HEK293 (cell line): ENCODE results near the gene KANSL3.
A peak's percentile ranks its signal among the peaks of the same experiment; 100 is the strongest.

ENCODE experiments used
- CTCF ChIA-PET: fragments of 350-600 bp; formaldehyde crosslinking; extraction: SDS; loops from one replicate; lab custom pipeline; 2021; ENCODE audit warnings: antibody characterized with exemption; lab: Yijun Ruan, JAX
- POLR2A ChIA-PET: fragments of 300-600 bp; formaldehyde crosslinking; extraction: SDS; loops from one replicate; lab custom pipeline; 2020; ENCODE audit warnings: antibody characterized with exemption, inconsistent platforms; lab: Yijun Ruan, JAX
- H3K27ac ChIP-seq: fragments of 200-500 bp; sonication (Bioruptor generic); 2 replicates; pipeline ENCODE4 v1.5.1; 2014; ENCODE audit warnings: low read depth, low read length, control low read depth, inconsistent platforms; ENCODE audit errors: extremely low read depth
- H3K36me3 ChIP-seq, 2 experiments: fragments of 200-500 bp in 1 of 2; sonication (Bioruptor generic) in 1 of 2; 1 replicate in 1 of 2; 2 replicates in 1 of 2; pipeline ENCODE4 v1.5.1; 2014 to 2017; ENCODE audit warnings: inconsistent platforms in 2 of 2, low read length in 2 of 2; ENCODE audit not compliant: control insufficient read depth in 2 of 2, insufficient read depth in 1 of 2
- H3K4me1 ChIP-seq: fragments of 200-500 bp; sonication (Bioruptor generic); 2 replicates; pipeline ENCODE4 v1.5.1; 2014; ENCODE audit warnings: mild to moderate bottlenecking, low read length, inconsistent platforms; ENCODE audit not compliant: control insufficient read depth, insufficient read depth
- H3K4me3 ChIP-seq: 2 replicates; pipeline ENCODE4 v1.5.1; 2011; ENCODE audit warnings: low read depth, mild to moderate bottlenecking, control low read depth, low read length, moderate library complexity
- H3K9me3 ChIP-seq: fragments of 200-500 bp; sonication (Bioruptor generic); 2 replicates; pipeline ENCODE4 v1.5.1; 2014; ENCODE audit warnings: low read depth, low read length, inconsistent platforms; ENCODE audit not compliant: control insufficient read depth, insufficient read depth
- PRDM10 ChIP-seq: fragments of 450-650 bp; formaldehyde crosslinking; IDR thresholded peaks from 2 replicates; pipeline ENCODE4 v1.5.1; 2016; ENCODE audit warnings: missing biosample characterization, missing genetic modification characterization
- SCRT2 ChIP-seq: fragments of 450-650 bp; formaldehyde crosslinking; IDR thresholded peaks from 2 replicates; pipeline ENCODE4 v1.5.1; 2016; ENCODE audit warnings: missing biosample characterization, missing genetic modification characterization
- ZBTB11 ChIP-seq: fragments of 450-650 bp; formaldehyde crosslinking; conservative IDR thresholded peaks from 2 replicates; pipeline ENCODE4 v1.5.1; 2016; ENCODE audit warnings: low read depth, missing biosample characterization, missing genetic modification characterization
- ZBTB20 ChIP-seq: fragments of 450-650 bp; formaldehyde crosslinking; IDR thresholded peaks from 2 replicates; pipeline ENCODE4 v1.5.1; 2016; ENCODE audit warnings: missing biosample characterization, missing genetic modification characterization
- ZBTB26 ChIP-seq: fragments of 450-650 bp; formaldehyde crosslinking; optimal IDR thresholded peaks from 2 replicates; pipeline ENCODE3; 2016; ENCODE audit warnings: missing biosample characterization, mild to moderate bottlenecking, missing genetic modification characterization
- ZFHX2 ChIP-seq: fragments of 450-650 bp; formaldehyde crosslinking; conservative IDR thresholded peaks from 2 replicates; pipeline ENCODE4 v1.5.1; 2016; ENCODE audit warnings: missing biosample characterization, missing genetic modification characterization
- ZFP3 ChIP-seq: fragments of 450-650 bp; formaldehyde crosslinking; IDR thresholded peaks from 2 replicates; pipeline ENCODE4 v1.5.1; 2016; ENCODE audit warnings: low read depth, missing biosample characterization, missing genetic modification characterization
- ZNF2 ChIP-seq: fragments of 450-650 bp; formaldehyde crosslinking; IDR thresholded peaks from 2 replicates; pipeline ENCODE4 v1.5.1; 2016; ENCODE audit warnings: missing biosample characterization, missing genetic modification characterization
- ZNF433 ChIP-seq: fragments of 450-650 bp; formaldehyde crosslinking; IDR thresholded peaks from 2 replicates; pipeline ENCODE4 v1.5.1; 2016; ENCODE audit warnings: missing biosample characterization, missing genetic modification characterization, low read depth
- ZNF580 ChIP-seq: fragments of 450-650 bp; formaldehyde crosslinking; IDR thresholded peaks from 2 replicates; pipeline ENCODE4 v1.5.1; 2016; ENCODE audit warnings: missing biosample characterization, missing genetic modification characterization
- ZNF626 ChIP-seq: fragments of 450-650 bp; sonication (Bioruptor Pico); formaldehyde crosslinking; IDR thresholded peaks from 2 replicates; pipeline ENCODE4 v1.5.1; 2018; ENCODE audit warnings: missing biosample characterization, missing genetic modification characterization, inconsistent platforms
- ZNF639 ChIP-seq: fragments of 450-650 bp; formaldehyde crosslinking; IDR thresholded peaks from 2 replicates; pipeline ENCODE4 v1.5.1; 2016; ENCODE audit warnings: missing biosample characterization, missing genetic modification characterization
- ZNF645 ChIP-seq: fragments of 450-650 bp; formaldehyde crosslinking; IDR thresholded peaks from 2 replicates; pipeline ENCODE4; 2016; ENCODE audit warnings: missing biosample characterization, missing genetic modification characterization
- ZNF664 ChIP-seq: fragments of 450-650 bp; formaldehyde crosslinking; IDR thresholded peaks from 2 replicates; pipeline ENCODE4 v1.5.1; 2016; ENCODE audit warnings: missing biosample characterization, missing genetic modification characterization

Gene KANSL3

GRCh38 chr2:96648306-96648930 is 10.3 kb upstream of the KANSL3 start (continued):
- TF ChIP-seq ZNF645 (tag by site-specific recombination) (no peak), ZBTB20 (tag by site-specific recombination) (no peak), SCRT2 (tag by site-specific recombination) (no peak), ZNF639 (tag by site-specific recombination) (no peak), ZNF433 (tag by site-specific recombination) (no peak), ZNF580 (tag by site-specific recombination) (no peak)

GRCh38 chr2:96647681-96648080 is 9.6 kb upstream of the KANSL3 start:
- H3K9me3 ChIP-seq, result no peaks in the 10 kb centered on the region
- TF ChIP-seq ZBTB26 (no peak), ZBTB11 (tag by site-specific recombination) (no peak), ZNF664 (tag by site-specific recombination) (no peak), ZNF2 (no peak), ZFHX2 (tag by site-specific recombination) (no peak), SCRT2 (tag by site-specific recombination) (no peak), ZNF626 (tag by site-specific recombination) (no peak)
- TF ChIP-seq, all 188 proteins: peak for 0
- Histone ChIP-seq H3K4me3 (no peak overlapping the region), H3K4me1 (no peaks in the 10 kb centered on the region), H3K36me3 (no peaks in the 10 kb centered on the region), H3K27ac (no peak overlapping the region)
- ChIA-PET POLR2A (no interaction called here), CTCF (interaction anchor here (0.6 kb wide), 1 partner anchor 83 kb away, joined by 4 read pairs; no protein-coding TSS in a partner anchor)

- 0 out of 2 replicates have a peak within 1 kb of the TSS, but pooled peaks have one; percentile 2 for H3K4me3 ChIP-seq
Observed at GRCh38 chr2:96642564-96643360, 4.7 kb upstream of the KANSL3 start, which contains the start of gene FER1L5. TSS of gene FER1L5 (plus strand) at chr2:96642764. CDS start at chr2:96642837, 73 bp downstream.

More at GRCh38 chr2:96642564-96643360, 4.7 kb upstream of the KANSL3 start, which contains the start of gene FER1L5:
- ChIA-PET POLR2A (no interaction called here), CTCF (interaction anchor here (1.2 kb wide), 1 partner anchor 14 kb away, joined by 4 read pairs; no protein-coding TSS in a partner anchor)
- Histone ChIP-seq H3K27ac (no peak within 1 kb of the TSS), H3K36me3 (no peaks in the 10 kb centered on the region), H3K4me1 (no peaks in the 10 kb centered on the region), H3K9me3 (no peaks in the 10 kb centered on the region)
- TF ChIP-seq ZFP3 (no peak), PRDM10 (tag by site-specific recombination) (peak; percentile 65)
